Non-pigmented ciliary epithelial cell (primary cell): ENCODE data around the gene ARID3B.
"Not testable (repeated sequence)": the region's sequence is repeated elsewhere in the genome, so short reads cannot be mapped to it uniquely, and the experiment has no call there.

ENCODE experiments used
- DNase-seq: peaks from one replicate; pipeline ENCODE4 v3.0.0-alpha.2; 2010; ENCODE audit warnings: low read depth

Gene ARID3B

GRCh38 chr15:74540761-74541493 lies at the start of gene ARID3B:
ARID3B (plus strand) TSS chr15:74541220; CDS start chr15:74543937, 2,717 bp downstream.
- peak; percentile 93 for DNase-seq

DNA sequence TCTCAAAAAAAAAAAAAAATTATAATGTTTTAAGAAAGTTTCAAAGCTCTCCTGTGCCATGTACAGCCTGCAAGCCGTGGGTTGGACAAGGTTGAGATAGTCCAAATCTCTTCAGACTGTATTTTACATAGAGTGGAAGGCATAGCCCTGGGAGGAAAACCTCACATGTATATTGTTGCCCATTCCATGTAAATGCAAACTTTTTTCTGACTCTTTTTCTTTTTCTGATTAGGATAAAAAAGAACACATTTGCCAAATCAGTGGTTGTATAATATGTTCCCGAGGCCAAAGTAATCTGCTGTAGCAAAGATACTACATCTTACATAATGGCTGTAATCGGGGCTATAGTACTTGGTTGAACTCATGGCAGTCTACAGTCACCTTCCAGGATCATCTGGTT lies 44.4 kb upstream of the ARID3B start:
- no peak for DNase-seq

GRCh38 chr15:74497584-74497983 lies 43.4 kb upstream of the ARID3B start:
- DNase-seq, result no peak

DNA sequence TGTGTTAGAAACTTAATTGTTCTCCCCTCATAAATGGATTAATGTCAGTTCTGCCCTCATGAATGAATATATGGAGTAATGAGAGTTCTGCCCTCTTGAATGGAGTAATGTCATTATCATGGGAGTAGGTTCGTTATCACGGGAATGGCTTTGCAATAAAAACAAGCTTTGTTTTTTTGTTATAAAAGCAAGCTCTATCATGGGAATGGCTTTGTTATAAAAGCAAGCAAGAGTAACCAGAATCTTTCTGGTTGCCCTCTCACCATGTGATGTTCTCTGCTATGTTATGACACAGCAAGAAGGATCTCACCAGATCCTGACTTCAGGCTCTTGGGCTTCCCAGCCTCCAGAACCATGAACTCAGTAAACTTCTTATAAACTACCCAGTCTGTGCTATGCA lies 41.7 kb upstream of the ARID3B start:
- DNase-seq, result no peak

DNA sequence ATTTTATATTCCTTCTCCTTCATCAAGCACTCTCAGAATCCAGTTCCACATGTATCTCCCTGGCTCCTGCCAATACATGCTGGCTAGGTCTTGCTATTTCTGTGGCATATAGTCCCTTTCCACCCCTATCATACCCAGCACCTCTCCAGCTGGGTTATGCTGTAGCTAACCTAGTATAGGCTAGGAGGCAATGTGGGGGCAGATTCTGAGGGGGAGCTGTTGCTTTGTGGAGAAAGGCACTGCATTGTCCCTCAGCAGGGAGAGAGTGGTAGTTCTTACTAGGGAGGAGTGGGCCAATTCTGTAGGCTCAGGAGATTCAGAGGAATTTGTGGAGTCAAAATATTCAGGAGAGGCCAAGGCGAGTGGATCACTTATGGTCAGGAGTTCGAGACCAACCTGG lies 40.6 kb upstream of the ARID3B start:
- no peak for DNase-seq

DNA sequence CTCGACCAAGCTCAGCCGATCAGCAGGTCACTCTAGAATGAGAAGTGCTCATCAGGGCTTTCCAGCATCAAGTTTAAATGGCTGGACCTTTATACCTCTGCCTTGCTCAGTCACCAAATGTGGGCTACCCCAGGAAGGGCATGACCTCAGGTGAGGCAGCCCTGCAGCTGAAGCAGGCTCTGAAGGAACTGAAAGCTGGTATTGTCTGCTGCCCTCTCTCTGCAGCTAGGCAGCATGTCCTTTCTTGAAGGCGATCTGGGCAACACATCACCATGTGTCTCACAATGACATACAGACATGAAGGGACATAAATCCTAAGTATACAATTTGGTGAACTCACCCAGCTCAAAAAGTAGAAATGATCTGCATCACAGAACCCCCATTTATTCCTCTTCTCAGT lies 38.7 kb upstream of the ARID3B start:
- DNase-seq, result no peak

- DNase-seq, result no peak
Measured at GRCh38 chr15:74504418-74504817, 36.6 kb upstream of the ARID3B start.

- DNase-seq, result no peak
Measured at GRCh38 chr15:74504836-74505235, 36.2 kb upstream of the ARID3B start.

- DNase-seq, result no peak
Measured at GRCh38 chr15:74505837-74506514, 35.0 kb upstream of the ARID3B start.

GRCh38 chr15:74506515-74506840 lies 34.5 kb upstream of the ARID3B start:
- DNase-seq, result no peak

- DNase-seq, result no peak
Measured at GRCh38 chr15:74511583-74511982, 29.4 kb upstream of the ARID3B start.

GRCh38 chr15:74514059-74514458 lies 27.0 kb upstream of the ARID3B start:
- DNase-seq, result not testable (repeated sequence)

DNA sequence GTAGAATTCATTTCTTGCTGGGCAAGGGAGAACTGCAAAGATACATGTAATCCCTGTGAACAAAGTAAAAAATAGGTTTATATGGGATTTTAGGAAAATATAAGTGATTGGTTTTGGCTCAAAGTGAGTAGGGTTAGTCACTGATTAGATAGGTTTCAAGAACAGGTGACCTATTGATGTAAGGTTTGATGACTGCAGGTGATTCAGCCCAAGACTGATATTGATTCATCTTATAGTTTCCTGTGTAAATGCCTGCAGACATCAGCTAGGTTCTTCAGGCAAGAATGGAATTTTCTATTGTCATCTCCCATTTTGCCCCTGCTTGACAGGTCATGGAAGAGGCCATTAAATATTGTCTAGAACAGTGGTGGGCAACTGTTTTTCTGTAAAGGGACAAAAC lies 23.9 kb upstream of the ARID3B start:
- no peak for DNase-seq

- DNase-seq, result no peak
Measured at GRCh38 chr15:74519311-74519710, 21.7 kb upstream of the ARID3B start.

GRCh38 chr15:74520407-74520806 lies 20.6 kb upstream of the ARID3B start:
- no peak for DNase-seq

- DNase-seq, result no peak
Measured at GRCh38 chr15:74523982-74524381, 17.0 kb upstream of the ARID3B start.

GRCh38 chr15:74525309-74525708 lies 15.7 kb upstream of the ARID3B start:
- DNase-seq, result no peak

GRCh38 chr15:74525945-74526344 lies 15.1 kb upstream of the ARID3B start:
- DNase-seq, result no peak

DNA sequence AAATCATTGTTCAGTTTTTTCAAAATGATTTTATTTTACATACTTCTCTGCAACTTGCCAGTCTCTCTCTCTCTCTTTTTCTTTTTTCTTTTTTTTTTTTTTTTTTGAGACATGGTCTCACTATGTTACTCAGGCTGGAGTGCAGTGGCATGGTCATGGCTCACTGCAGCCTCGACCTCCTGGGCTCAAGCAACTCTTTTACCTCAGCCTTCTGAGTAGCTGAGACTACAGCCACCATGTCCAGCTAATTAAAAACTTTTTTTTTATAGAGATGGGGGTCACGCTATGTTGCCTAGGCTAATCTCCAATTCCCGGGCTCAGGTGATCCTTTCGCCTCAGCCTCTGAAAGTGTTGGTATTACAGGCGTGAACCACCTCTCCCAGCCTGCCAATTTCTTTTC lies 12.1 kb upstream of the ARID3B start:
- DNase-seq, result no peak

- no peak for DNase-seq
Measured at GRCh38 chr15:74529921-74530320, 11.1 kb upstream of the ARID3B start.

- no peak for DNase-seq
Measured at GRCh38 chr15:74530771-74531143, 10.3 kb upstream of the ARID3B start.

GRCh38 chr15:74531144-74531811 lies 9.7 kb upstream of the ARID3B start:
- peak; percentile 93 for DNase-seq

GRCh38 chr15:74535388-74536084 lies 5.5 kb upstream of the ARID3B start:
- DNase-seq, result no peak
